Lung (tissue), 12 donors: ENCODE measurements around the gene ACAD8. TPM values are rescaled to one million over a fixed set of nuclear protein-coding genes. Genes with fewer than 3 reads are reported as not detected.

Source experiments
- ATAC-seq: fragments of 200-7000 bp; cut with Tn5 transposase; one replicate; pipeline ENCODE4 v1.9.1; 2020; ENCODE audit warnings: moderate number of reproducible peaks; ENCODE audit not compliant: insufficient read depth, low FRiP score
- DNase-seq, 3 donors: peaks; one replicate each; pipeline ENCODE4 v3.0.0-alpha.2; 2013 to 2017
- H3K27ac ChIP-seq, 2 donors: one replicate each; pipeline ENCODE4 v1.5.1; 2013; ENCODE audit warnings: mild to moderate bottlenecking in 2 of 2, moderate library complexity in 2 of 2, control low read depth in 1 of 2, inconsistent platforms in 1 of 2, low read depth in 1 of 2, low read length in 1 of 2
- H3K27me3 ChIP-seq, 3 donors: one replicate each; pipeline ENCODE4 v1.5.1; 2013; ENCODE audit warnings: low read length in 2 of 3; ENCODE audit not compliant: control insufficient read depth in 3 of 3, insufficient read depth in 3 of 3
- H3K36me3 ChIP-seq, 4 donors: one replicate each; pipeline ENCODE4 v1.5.1; 2013; ENCODE audit warnings: low read length in 4 of 4, mild to moderate bottlenecking in 1 of 4, moderate library complexity in 1 of 4; ENCODE audit not compliant: control insufficient read depth in 4 of 4, insufficient read depth in 4 of 4
- H3K4me1 ChIP-seq, 5 donors: one replicate each; pipeline ENCODE4 v1.5.1; 2013; ENCODE audit warnings: low read length in 5 of 5, mild to moderate bottlenecking in 2 of 5, moderate library complexity in 1 of 5; ENCODE audit not compliant: control insufficient read depth in 5 of 5, insufficient read depth in 5 of 5
- H3K4me3 ChIP-seq: one replicate; pipeline ENCODE4 v1.5.1; 2013; ENCODE audit warnings: mild to moderate bottlenecking, control low read depth, moderate library complexity
- H3K9ac ChIP-seq, 2 donors: one replicate each; pipeline ENCODE4 v1.5.1; 2013; ENCODE audit warnings: low read length in 2 of 2, control low read depth in 1 of 2; ENCODE audit not compliant: insufficient read depth in 1 of 2
- H3K9me3 ChIP-seq, 4 donors: one replicate each; pipeline ENCODE4 v1.5.1; 2013; ENCODE audit warnings: low read length in 3 of 4, mild to moderate bottlenecking in 1 of 4, moderate library complexity in 1 of 4; ENCODE audit not compliant: control insufficient read depth in 4 of 4, insufficient read depth in 3 of 4
- WGBS, 2 donors: extraction: QIAGEN DNeasy Blood & Tissue Kit; methylation state at CpG; one replicate each; pipeline ENCODE4 v1.1.7; 2013; 5-methylcytosine and 5-hydroxymethylcytosine counted together
- polyA plus RNA-seq, 2 donors: library from polyadenylated mRNA; stranded (reverse); fragments of 200-250 nt; gene quantifications; one replicate each; pipeline ENCODE4 v1.2.1, GENCODE V29; 2013
- total RNA-seq, 2 donors: library from RNA; depleted of rRNA in 1 of 2; stranded (reverse); fragments of >200 nt in 1 of 2; gene quantifications; one replicate each; pipeline ENCODE4 v1.2.1, GENCODE V29; 2014 to 2021
- TF ChIP-seq, protein P1 (sequence below): IDR thresholded peaks from 2 replicates; pipeline ENCODE4 v1.5.1; 2012; ENCODE audit warnings: mild to moderate bottlenecking; ENCODE audit errors: control extremely low read depth, extremely low read depth
- donor health status: control.
- donor health status: control.
- donor health status: Bipolar disorder and iron deficiency.
- donor health status: healthy.
- donor health status: DM: yes; HTN: yes; CAD: no.

Gene ACAD8
- total and polyA plus RNA-seq, 4 donors, result 24.7 to 36.3 (median 30.0) TPM

GRCh38 chr11:134275188-134275533, 21.8 kb downstream of the ACAD8 start:
- H3K9ac ChIP-seq, result no peak overlapping the region
- H3K27ac ChIP-seq, result no peak overlapping the region
- H3K9me3 ChIP-seq, result peaks cover 0 to 6% (median 4%) of the 10 kb centered on the region in 4 donors
- no peaks in the 10 kb centered on the region for H3K36me3 ChIP-seq
- peaks cover 0 to 21% (median 0%) of the 10 kb centered on the region in 5 donors for H3K4me1 ChIP-seq
- DNase-seq (no peak), ATAC-seq (no peak)
- WGBS, 2 donors, result 20 to 28% methylated on average over 5 of the region's 5 CpGs
- peaks cover 6 to 78% (median 78%) of the 10 kb centered on the region in 3 donors for H3K27me3 ChIP-seq
- TF ChIP-seq, protein P1, sequence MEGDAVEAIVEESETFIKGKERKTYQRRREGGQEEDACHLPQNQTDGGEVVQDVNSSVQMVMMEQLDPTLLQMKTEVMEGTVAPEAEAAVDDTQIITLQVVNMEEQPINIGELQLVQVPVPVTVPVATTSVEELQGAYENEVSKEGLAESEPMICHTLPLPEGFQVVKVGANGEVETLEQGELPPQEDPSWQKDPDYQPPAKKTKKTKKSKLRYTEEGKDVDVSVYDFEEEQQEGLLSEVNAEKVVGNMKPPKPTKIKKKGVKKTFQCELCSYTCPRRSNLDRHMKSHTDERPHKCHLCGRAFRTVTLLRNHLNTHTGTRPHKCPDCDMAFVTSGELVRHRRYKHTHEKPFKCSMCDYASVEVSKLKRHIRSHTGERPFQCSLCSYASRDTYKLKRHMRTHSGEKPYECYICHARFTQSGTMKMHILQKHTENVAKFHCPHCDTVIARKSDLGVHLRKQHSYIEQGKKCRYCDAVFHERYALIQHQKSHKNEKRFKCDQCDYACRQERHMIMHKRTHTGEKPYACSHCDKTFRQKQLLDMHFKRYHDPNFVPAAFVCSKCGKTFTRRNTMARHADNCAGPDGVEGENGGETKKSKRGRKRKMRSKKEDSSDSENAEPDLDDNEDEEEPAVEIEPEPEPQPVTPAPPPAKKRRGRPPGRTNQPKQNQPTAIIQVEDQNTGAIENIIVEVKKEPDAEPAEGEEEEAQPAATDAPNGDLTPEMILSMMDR, result no peak
- H3K4me3 ChIP-seq, result no peak overlapping the region

DNA sequence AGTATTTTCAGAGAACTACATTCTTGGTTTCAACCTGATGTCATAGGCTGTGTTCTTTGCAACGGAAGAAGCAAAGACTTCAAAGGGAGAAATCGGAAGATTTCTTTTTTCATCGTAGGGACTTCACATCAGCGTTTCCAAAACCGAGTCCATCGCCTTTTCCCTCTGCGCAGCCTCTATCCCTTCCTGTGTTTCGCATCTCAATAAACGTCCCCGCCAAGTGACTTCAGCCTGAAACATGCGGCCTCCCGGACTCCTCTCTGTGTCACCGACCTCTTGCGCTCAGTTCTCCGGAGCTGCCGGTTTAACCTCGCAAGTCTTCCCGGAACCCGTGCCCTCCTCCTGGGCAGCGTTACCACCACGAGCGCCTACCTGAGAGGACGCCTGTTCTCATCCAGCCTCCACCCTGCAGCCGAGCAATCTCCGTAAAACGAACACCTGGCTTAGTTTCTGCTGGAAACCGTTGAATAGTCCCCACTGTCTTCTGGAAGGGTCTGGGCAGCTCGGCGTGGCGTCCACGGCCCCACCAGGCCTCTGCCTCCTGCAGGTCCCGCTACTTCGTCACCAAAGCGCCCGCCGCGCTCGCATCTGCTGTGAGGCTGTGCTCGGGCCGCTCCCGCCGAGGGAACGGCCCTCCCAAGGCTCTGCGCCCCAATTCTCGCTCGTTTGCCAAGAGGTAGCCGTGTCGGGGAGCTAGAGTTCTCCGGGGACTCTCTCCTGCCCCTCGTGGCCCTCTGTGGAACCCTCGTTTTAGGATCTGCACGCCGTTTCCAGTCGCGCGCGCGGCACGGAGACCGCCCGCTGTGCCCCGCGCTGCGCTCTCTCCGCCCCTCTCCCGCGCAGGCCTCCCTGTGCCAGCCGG, 22.4 kb downstream of the ACAD8 start, which contains the start of gene GLB1L3:
Gene GLB1L3 (plus strand): TSS at position 846 of the 862 bp plus-strand sequence. CDS start 362 bp downstream, outside the sequence.
- Histone ChIP-seq H3K4me1 (peaks cover 0 to 21% (median 0%) of the 10 kb centered on the region in 5 donors), H3K27me3 (peaks cover 3 to 84% (median 74%) of the 10 kb centered on the region in 3 donors), H3K9me3 (peaks cover 0 to 6% (median 4%) of the 10 kb centered on the region in 4 donors), H3K27ac (no peak within 1 kb of the TSS), H3K36me3 (no peaks in the 10 kb centered on the region), H3K4me3 (no peak within 1 kb of the TSS), H3K9ac (no peak within 1 kb of the TSS)
- DNase-seq, result peak; percentile 35 to 53 (median 47)
- 2% methylated on average over 67 to 68 of the region's 68 CpGs for WGBS, 2 donors
- TF ChIP-seq, protein P1, result no peak
- ATAC-seq, result peak; percentile 65

DNA sequence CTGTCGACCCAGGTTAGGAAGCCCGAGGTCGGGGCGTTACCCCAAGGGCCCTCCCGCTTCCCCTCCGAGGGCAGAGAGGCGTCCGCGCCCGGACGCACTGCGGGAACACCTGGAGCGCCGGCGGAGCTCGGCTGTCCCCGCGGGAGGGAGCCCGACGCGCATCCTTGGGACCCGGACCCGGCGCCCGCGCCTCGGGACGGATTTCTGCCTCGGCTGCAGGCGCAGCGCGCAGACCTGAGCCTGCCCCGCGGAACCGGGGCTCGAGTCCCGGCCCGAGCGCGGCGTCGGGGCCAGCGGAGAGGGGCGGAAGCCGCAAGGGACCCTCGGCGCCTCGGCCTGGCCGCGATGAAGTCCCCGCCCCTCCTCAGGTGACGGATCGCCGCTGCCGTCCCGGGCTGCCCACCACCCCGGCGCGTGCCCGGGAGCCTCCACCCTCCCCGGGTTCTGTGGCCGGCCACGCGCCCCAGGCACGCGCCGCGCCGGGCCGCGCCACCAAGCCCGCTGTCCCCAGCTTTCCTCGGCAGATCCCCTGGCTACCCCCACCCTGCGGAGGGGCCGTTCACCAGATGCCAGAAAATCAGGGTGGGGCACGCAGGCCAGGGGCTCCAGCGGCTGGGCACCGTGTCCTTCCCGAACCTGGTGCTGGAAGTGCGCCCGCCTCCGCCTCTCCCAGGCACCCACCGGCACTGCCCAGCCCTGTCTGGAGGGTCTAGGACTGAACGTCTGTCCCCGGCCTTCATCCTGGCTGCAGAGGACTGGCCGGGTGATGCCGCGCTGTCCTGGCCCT, 23.2 kb downstream of the ACAD8 start:
- Histone ChIP-seq H3K4me1 (peaks cover 0 to 21% (median 0%) of the 10 kb centered on the region in 5 donors), H3K4me3 (no peak overlapping the region), H3K27me3 (peaks cover 3 to 79% (median 67%) of the 10 kb centered on the region in 3 donors), H3K27ac (no peak overlapping the region), H3K9me3 (peaks cover 0 to 6% (median 4%) of the 10 kb centered on the region in 4 donors), H3K9ac (no peak overlapping the region), H3K36me3 (no peaks in the 10 kb centered on the region)
- ATAC-seq (no peak), DNase-seq (no peak)
- TF ChIP-seq, protein P1, result no peak
- WGBS, 2 donors, result 1 to 2% methylated on average over 46 to 88 of the region's 88 CpGs
